HCT116 (cell line): ENCODE results near the gene ACTN4.

ENCODE experiments used
- CBX3 ChIP-seq: IDR thresholded peaks from 2 replicates; pipeline ENCODE4 v1.6.1; 2012; ENCODE audit warnings: low read depth
- CEBPB ChIP-seq: IDR thresholded peaks from 2 replicates; pipeline ENCODE4 v1.6.1; 2012; ENCODE audit warnings: low read depth
- EZH2 ChIP-seq: fragments of 200-600 bp; sonication (generic); IDR thresholded peaks from 2 replicates; pipeline ENCODE4 v1.6.1; 2017; ENCODE audit warnings: antibody characterized with exemption, mixed run types
- POLR2A ChIP-seq: IDR thresholded peaks from 2 replicates; pipeline ENCODE4 v1.7.0; 2011; ENCODE audit warnings: borderline replicate concordance; ENCODE audit not compliant: insufficient read depth, insufficient read length; ENCODE audit errors: extremely low read depth
- SIN3A ChIP-seq: IDR thresholded peaks from 2 replicates; pipeline ENCODE4 v1.6.1; 2012; ENCODE audit warnings: low read depth
- ZFX ChIP-seq: fragments of 450-650 bp; IDR thresholded peaks from 2 replicates; pipeline ENCODE4 v1.6.1; 2017
- TF ChIP-seq, protein P1 (sequence below), 3 experiments: fragments of 200-600 bp in 1 of 3; sonication (generic) in 1 of 3; IDR thresholded peaks in 2 of 3; conservative IDR thresholded peaks in 1 of 3; 2 replicates each; pipeline ENCODE4 v1.5.1; 2012 to 2017; ENCODE audit warnings: low read depth in 2 of 3, low read length in 2 of 3, antibody characterized with exemption in 1 of 3, borderline replicate concordance in 1 of 3, control low read depth in 1 of 3, mild to moderate bottlenecking in 1 of 3, mixed read lengths in 1 of 3, mixed run types in 1 of 3, moderate library complexity in 1 of 3; ENCODE audit not compliant: insufficient read depth in 1 of 3

DNA sequence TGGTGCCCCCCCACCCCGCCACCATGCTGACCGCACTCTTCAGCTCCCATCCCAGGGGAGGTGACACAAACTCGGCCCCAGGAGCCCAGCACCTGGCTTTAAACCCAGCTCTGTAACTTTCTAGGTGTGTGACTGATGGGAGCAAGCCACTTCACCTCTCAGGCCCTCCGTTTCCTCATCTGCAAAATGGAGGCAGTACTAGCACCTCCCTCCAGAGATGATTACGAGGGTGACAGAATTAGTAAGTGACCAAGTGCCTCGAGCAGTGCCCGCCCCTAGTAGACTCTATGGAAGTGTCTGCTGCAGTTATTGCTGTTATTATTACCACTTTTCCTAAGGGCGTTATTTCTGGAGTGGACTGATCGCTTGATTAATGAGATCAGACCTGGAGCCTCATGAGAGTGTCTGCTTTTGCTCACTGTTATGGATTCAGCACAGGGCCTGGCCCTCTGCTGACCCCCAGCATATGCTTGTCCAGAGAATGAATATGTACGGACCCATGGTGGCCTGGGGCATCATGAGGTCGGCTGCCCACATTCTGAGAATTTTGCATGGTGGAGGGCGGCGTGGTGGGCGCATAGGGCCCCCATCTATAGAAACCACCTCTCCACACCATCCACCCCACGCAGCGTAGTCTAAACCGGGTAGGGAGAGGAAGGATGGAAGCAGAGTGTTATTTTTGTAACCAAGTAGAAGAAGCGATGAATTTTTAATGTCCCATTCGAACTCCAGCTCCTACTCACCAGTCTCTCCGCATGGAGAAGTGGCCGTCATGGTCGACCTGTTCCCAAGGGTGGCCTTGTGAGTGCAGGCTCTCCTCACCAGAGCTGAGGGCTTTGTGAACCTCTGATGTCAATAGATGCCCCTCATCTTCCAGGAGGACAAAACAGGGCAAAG, 48.6 kb downstream of the ACTN4 start:
- TF ChIP-seq EZH2 (no peak), ZFX (no peak), CBX3 (no peak), POLR2A (no peak), SIN3A (no peak), CEBPB (no peak)
- TF ChIP-seq, protein P1, sequence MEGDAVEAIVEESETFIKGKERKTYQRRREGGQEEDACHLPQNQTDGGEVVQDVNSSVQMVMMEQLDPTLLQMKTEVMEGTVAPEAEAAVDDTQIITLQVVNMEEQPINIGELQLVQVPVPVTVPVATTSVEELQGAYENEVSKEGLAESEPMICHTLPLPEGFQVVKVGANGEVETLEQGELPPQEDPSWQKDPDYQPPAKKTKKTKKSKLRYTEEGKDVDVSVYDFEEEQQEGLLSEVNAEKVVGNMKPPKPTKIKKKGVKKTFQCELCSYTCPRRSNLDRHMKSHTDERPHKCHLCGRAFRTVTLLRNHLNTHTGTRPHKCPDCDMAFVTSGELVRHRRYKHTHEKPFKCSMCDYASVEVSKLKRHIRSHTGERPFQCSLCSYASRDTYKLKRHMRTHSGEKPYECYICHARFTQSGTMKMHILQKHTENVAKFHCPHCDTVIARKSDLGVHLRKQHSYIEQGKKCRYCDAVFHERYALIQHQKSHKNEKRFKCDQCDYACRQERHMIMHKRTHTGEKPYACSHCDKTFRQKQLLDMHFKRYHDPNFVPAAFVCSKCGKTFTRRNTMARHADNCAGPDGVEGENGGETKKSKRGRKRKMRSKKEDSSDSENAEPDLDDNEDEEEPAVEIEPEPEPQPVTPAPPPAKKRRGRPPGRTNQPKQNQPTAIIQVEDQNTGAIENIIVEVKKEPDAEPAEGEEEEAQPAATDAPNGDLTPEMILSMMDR (IDR thresholded peaks at IDR 0.05 in 2 of 3, conservative IDR thresholded peaks at IDR 0.05 in 1 of 3; ENCODE audit: borderline replicate concordance in 1 of 3, insufficient read depth in 1 of 3, low read depth in 2 of 3, low read length in 2 of 3) = no peak
